ENCODE measurements around the gene GPR162. TPM values are rescaled to one million over a fixed set of nuclear protein-coding genes. Genes with fewer than 3 reads are reported as not detected.

The GPR162 gene
- total and polyA plus RNA-seq, 12 donors: 1.1 to 42.6 (median 5.1) TPM

DNA sequence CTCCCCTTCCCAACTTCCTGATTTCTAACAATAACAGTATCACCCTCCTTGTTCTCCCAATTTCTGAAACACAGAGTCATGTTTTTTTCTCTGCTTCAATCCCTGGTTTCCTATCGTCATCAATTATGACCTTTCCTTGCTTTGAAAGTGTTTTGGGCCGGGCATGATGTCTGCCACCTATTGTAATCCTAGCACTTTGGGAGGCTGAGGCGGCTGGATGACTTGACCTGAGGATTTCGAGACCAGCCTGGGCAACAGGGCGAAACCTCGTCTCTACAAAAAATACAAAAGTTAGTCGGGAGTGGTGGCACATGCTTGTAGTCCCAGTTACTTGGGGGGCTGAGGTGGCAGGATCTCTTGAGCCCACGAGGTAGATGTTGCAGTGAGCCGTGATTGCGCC lies 12.6 kb upstream of the GPR162 start:
- no peaks in the 10 kb centered on the region for H3K36me3 ChIP-seq (replicated peaks in 1 of 2)
- WGBS, 4 donors: 73 to 82% (median 76%) methylated on average over 8 to 10 of the region's 10 CpGs

DNA sequence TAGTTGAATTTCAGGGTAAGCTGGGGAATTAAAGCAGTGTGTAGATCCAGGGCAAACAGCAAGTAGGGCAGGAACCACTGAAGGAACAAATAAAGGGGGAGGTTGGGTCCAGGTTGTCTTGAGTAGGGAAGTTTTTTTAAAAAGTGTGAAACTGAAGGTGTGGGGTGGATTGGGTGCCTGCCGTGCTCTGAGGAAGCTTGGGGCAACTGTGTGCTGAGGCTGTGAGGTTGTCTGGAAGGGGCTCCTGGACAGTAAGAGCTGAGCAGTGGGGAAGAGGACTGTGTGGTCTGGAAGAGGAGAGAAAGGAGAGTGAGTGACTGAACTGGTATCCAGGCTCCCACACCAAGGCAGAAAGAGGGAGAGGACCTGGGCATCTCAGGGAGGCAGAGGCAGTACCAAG lies 10.9 kb upstream of the GPR162 start:
- TF ChIP-seq CTCF (IDR thresholded peaks at IDR 0.05) (no peak), POLR2A (IDR thresholded peaks at IDR 0.05) (no peak)
- H3K9me3 ChIP-seq (replicated peaks in 1 of 3): no peaks in the 10 kb centered on the region
- H3K36me3 ChIP-seq (replicated peaks in 1 of 2): no peaks in the 10 kb centered on the region
- no peak for DNase-seq
- H3K4me3 ChIP-seq: no peak overlapping the region
- 78 to 88% (median 83%) methylated on average over 1 of the region's 1 CpG for WGBS, 4 donors
- H3K4me1 ChIP-seq (replicated peaks in 1 of 2): no peaks in the 10 kb centered on the region
- no peak overlapping the region for H3K27ac ChIP-seq
- peaks cover 17% of the 10 kb centered on the region for H3K27me3 ChIP-seq
- intact Hi-C loops (cut with DNase I): no loop called here

More for the DNA sequence above, 12.6 kb upstream of the GPR162 start:
- H3K4me1 ChIP-seq (replicated peaks in 1 of 2): no peaks in the 10 kb centered on the region
- H3K27me3 ChIP-seq: peaks cover 13% of the 10 kb centered on the region
- no peak overlapping the region for H3K27ac ChIP-seq
- TF ChIP-seq POLR2A (IDR thresholded peaks at IDR 0.05) (no peak), CTCF (IDR thresholded peaks at IDR 0.05) (no peak)
- H3K4me3 ChIP-seq: no peak overlapping the region
- H3K9me3 ChIP-seq (replicated peaks in 1 of 3): no peaks in the 10 kb centered on the region
- no peak for DNase-seq
- intact Hi-C loops (cut with DNase I): no loop called here

DNA sequence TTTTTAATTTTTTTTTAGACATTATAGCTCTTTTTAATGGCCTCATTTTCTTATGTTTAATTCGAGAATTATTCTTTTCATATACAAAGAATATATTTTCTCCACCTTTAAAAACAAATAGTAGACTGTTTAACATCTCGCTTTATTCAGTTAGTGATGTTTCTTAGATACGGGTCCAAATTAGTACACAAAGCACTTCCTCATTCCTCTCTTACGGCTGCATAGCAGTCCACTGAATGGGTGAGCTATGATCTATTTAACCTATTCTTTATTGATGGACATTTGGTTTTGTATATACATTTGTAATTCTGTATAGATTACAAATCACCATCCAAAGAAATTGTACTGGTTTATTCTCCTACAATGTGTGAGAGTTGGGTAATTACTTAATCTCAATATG lies 8.3 kb upstream of the GPR162 start:
- peaks cover 17% of the 10 kb centered on the region for H3K27me3 ChIP-seq
- no peaks in the 10 kb centered on the region for H3K4me1 ChIP-seq (replicated peaks in 1 of 2)
- WGBS, 4 donors: 56 to 67% (median 65%) methylated on average over 4 of the region's 4 CpGs
- no peak for DNase-seq
- no peak overlapping the region for H3K4me3 ChIP-seq
- intact Hi-C loops (cut with DNase I): no loop called here
- H3K36me3 ChIP-seq (replicated peaks in 1 of 2): no peaks in the 10 kb centered on the region
- no peaks in the 10 kb centered on the region for H3K9me3 ChIP-seq (replicated peaks in 1 of 3)
- no peak for TF ChIP-seq CTCF (IDR thresholded peaks at IDR 0.05)
- no peak overlapping the region for H3K27ac ChIP-seq

GRCh38 chr12:6816598-6816997 lies 5.0 kb upstream of the GPR162 start:
- Histone ChIP-seq H3K4me1 (replicated peaks in 1 of 2) (peaks cover 0 to 1% of the 10 kb centered on the region in 2 donors), H3K4me3 (no peak overlapping the region), H3K27me3 (peaks cover 17% of the 10 kb centered on the region), H3K9me3 (replicated peaks in 1 of 3) (no peaks in the 10 kb centered on the region), H3K36me3 (replicated peaks in 1 of 2) (no peaks in the 10 kb centered on the region), H3K27ac (no peak overlapping the region)
- intact Hi-C loops (cut with DNase I): no loop called here
- TF ChIP-seq CTCF (IDR thresholded peaks at IDR 0.05) (no peak), POLR2A (IDR thresholded peaks at IDR 0.05) (no peak)
- 69 to 78% (median 75%) methylated on average over 3 of the region's 3 CpGs for WGBS, 4 donors
- no peak for DNase-seq
